ENCODE data around the gene SENP6. TPM values are rescaled to one million over a fixed set of nuclear protein-coding genes. Genes with fewer than 3 reads are reported as not detected.
"Not testable (repeated sequence)": the region's sequence is repeated elsewhere in the genome, so short reads cannot be mapped to it uniquely, and the experiment has no call there.

The SENP6 gene
- total and polyA plus RNA-seq, 7 experiments from 2014 or later: 51.7 to 132 (median 106) TPM

DNA sequence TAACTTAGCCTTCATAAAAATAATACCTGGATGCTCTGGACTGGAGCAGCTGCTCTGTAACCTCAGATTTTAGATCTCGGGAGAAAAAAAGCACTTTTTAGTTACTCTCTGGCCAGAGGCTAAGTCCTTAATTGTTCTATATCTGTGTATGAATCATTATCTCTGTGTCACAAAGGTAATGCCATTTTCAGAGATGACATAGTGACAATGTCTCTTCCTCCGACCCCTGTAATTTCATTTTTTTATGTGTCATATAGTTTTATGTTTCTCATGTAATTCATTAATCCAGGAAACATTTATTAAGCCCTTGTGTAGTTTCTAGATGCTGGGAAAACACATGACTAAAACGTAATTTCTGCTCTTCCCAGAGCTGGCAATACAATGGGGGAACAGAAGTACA, 55.6 kb downstream of the SENP6 start:
- H3K27me3 Mint-ChIP-seq: no peaks in the 10 kb centered on the region
- H3K36me3 Mint-ChIP-seq: peaks cover 7 to 58% (median 39%) of the 10 kb centered on the region in 5 donors
- H3K9me3 ChIP-seq (ENCODE audit: control insufficient read depth in 2 of 3, low read length in 3 of 3): no peaks in the 10 kb centered on the region
- no peak overlapping the region for H3K27ac ChIP-seq (ENCODE audit: low read depth, low read length)
- intact Hi-C loops (cut with micrococcal nuclease): no loop called here
- no peaks in the 10 kb centered on the region for H3K4me1 ChIP-seq (ENCODE audit: control insufficient read depth in 2 of 2, insufficient read depth in 2 of 2, low read length in 2 of 2)
- peaks cover 0 to 42% (median 19%) of the 10 kb centered on the region in 3 experiments for H3K36me3 ChIP-seq (ENCODE audit: control insufficient read depth in 2 of 3, insufficient read depth in 3 of 3, low read length in 3 of 3)
- ChIA-PET CTCF (no interaction called here), POLR2A (no interaction called here)
- H3K27me3 ChIP-seq (ENCODE audit: control insufficient read depth in 2 of 2, insufficient read depth in 2 of 2, low read length in 2 of 2): no peaks in the 10 kb centered on the region
- no peak overlapping the region for H3K4me3 Mint-ChIP-seq
- H3K4me1 Mint-ChIP-seq: peaks cover 0 to 11% (median 5%) of the 10 kb centered on the region in 7 donors
- H3K4me3 ChIP-seq (ENCODE audit: low read length): no peak overlapping the region
- ATAC-seq: no peak
- peak overlapping the region in 4 of 9 donors; percentile 5 to 65 (median 34) for H3K27ac Mint-ChIP-seq
- peaks cover 0 to 1% (median 0%) of the 10 kb centered on the region in 11 donors for H3K9me3 Mint-ChIP-seq
- DNase-seq: no peak

- no peaks in the 10 kb centered on the region for H3K27me3 ChIP-seq (ENCODE audit: control insufficient read depth in 2 of 2, insufficient read depth in 2 of 2, low read length in 2 of 2)
- ATAC-seq (no peak), DNase-seq (no peak)
- Mint-ChIP-seq H3K27me3 (no peaks in the 10 kb centered on the region), H3K27ac (peak overlapping the region in 1 of 9 donors; percentile 14), H3K4me3 (no peak overlapping the region), H3K4me1 (peaks cover 0 to 5% (median 0%) of the 10 kb centered on the region in 7 donors), H3K9me3 (no peaks in the 10 kb centered on the region), H3K36me3 (peaks cover 4 to 54% (median 17%) of the 10 kb centered on the region in 5 donors)
- H3K9me3 ChIP-seq (ENCODE audit: control insufficient read depth in 2 of 3, low read length in 3 of 3): no peaks in the 10 kb centered on the region
- no peak overlapping the region for H3K27ac ChIP-seq (ENCODE audit: low read depth, low read length)
- POLR2A ChIA-PET: no interaction called here
- H3K36me3 ChIP-seq (ENCODE audit: control insufficient read depth in 2 of 3, insufficient read depth in 3 of 3, low read length in 3 of 3): peaks cover 5 to 49% (median 9%) of the 10 kb centered on the region in 3 experiments
- CTCF ChIA-PET: no interaction called here
- H3K4me3 ChIP-seq (ENCODE audit: low read length): no peak overlapping the region
- no peaks in the 10 kb centered on the region for H3K4me1 ChIP-seq (ENCODE audit: control insufficient read depth in 2 of 2, insufficient read depth in 2 of 2, low read length in 2 of 2)
- intact Hi-C loops (cut with micrococcal nuclease): no loop called here
These were observed 64.9 kb downstream of the SENP6 start for GRCh38 chr6:75666592-75666991.

DNA sequence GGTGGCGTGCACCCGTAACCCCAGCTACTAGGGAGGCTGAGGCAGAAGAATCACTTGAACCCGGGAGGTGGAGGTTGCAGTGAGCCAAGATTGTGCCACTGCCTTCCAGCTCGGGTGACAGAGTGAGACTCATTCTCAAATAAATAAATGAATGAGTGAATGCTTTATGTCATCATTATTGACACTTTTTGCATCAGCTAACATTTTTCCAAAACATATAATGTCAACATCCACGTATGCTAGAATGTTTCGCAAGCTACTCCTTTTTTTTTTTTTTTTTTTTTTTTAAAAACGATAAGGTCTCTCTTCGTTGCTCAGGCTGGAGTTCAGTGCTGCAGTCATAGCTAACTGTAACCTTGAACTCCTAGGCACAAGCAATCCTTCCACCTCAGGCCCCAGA, 72.2 kb downstream of the SENP6 start:
- DNase-seq (no peak), ATAC-seq (no peak)
- no peaks in the 10 kb centered on the region for H3K27me3 ChIP-seq (ENCODE audit: control insufficient read depth in 2 of 2, insufficient read depth in 2 of 2, low read length in 2 of 2)
- no peaks in the 10 kb centered on the region for H3K9me3 ChIP-seq (ENCODE audit: control insufficient read depth in 2 of 3, low read length in 3 of 3)
- POLR2A ChIA-PET: no interaction called here
- Mint-ChIP-seq H3K36me3 (peaks cover under 1 to 46% (median 37%) of the 10 kb centered on the region in 5 donors), H3K27ac (no peak overlapping the region), H3K4me1 (peaks cover 0 to 1% (median 0%) of the 10 kb centered on the region in 7 donors), H3K27me3 (no peaks in the 10 kb centered on the region), H3K9me3 (no peaks in the 10 kb centered on the region), H3K4me3 (no peak overlapping the region)
- no peak overlapping the region for H3K27ac ChIP-seq (ENCODE audit: low read depth, low read length)
- CTCF ChIA-PET: no interaction called here
- H3K4me3 ChIP-seq (ENCODE audit: low read length): no peak overlapping the region
- peaks cover 10 to 44% (median 14%) of the 10 kb centered on the region in 3 experiments for H3K36me3 ChIP-seq (ENCODE audit: control insufficient read depth in 2 of 3, insufficient read depth in 3 of 3, low read length in 3 of 3)
- intact Hi-C loops (cut with micrococcal nuclease): no loop called here
- H3K4me1 ChIP-seq (ENCODE audit: control insufficient read depth in 2 of 2, insufficient read depth in 2 of 2, low read length in 2 of 2): no peaks in the 10 kb centered on the region

DNA sequence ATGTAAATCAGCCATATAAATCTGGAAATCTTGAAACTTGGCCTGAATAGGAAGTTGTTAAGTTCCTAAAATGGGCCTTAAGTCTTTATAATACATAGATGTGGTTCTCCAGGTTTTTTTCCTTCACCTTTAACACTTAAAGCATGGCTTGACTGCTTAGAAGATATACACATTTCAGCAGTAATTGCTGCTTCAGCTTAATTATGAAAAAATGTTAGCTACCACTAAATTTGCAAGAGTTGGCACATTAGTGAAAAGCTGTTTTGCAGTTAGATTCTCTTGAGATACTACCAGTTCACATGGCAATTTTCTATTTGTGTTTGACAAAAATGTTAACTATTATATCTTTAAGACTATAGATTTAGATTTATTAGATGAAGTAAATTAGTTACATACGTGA, 74.7 kb downstream of the SENP6 start:
- ChIA-PET CTCF (interaction anchor here (0.7 kb wide), 1 partner anchor 250 kb away, joined by 3 read pairs; no protein-coding TSS in a partner anchor), POLR2A (no interaction called here)
- Histone ChIP-seq H3K4me1 (ENCODE audit: control insufficient read depth in 2 of 2, insufficient read depth in 2 of 2, low read length in 2 of 2) (no peaks in the 10 kb centered on the region), H3K9me3 (ENCODE audit: control insufficient read depth in 2 of 3, low read length in 3 of 3) (no peaks in the 10 kb centered on the region), H3K27ac (ENCODE audit: low read depth, low read length) (no peak overlapping the region), H3K27me3 (ENCODE audit: control insufficient read depth in 2 of 2, insufficient read depth in 2 of 2, low read length in 2 of 2) (no peaks in the 10 kb centered on the region), H3K4me3 (ENCODE audit: low read length) (no peak overlapping the region), H3K36me3 (ENCODE audit: control insufficient read depth in 2 of 3, insufficient read depth in 3 of 3, low read length in 3 of 3) (peaks cover 23 to 56% (median 28%) of the 10 kb centered on the region in 3 experiments)
- Mint-ChIP-seq H3K36me3 (peaks cover 24 to 67% (median 61%) of the 10 kb centered on the region in 5 donors), H3K27me3 (no peaks in the 10 kb centered on the region), H3K4me1 (peaks cover 0 to 1% (median 0%) of the 10 kb centered on the region in 7 donors), H3K4me3 (no peak overlapping the region), H3K9me3 (peaks cover 0 to 15% (median 5%) of the 10 kb centered on the region in 11 donors), H3K27ac (no peak overlapping the region)
- intact Hi-C loops (cut with micrococcal nuclease): no loop called here
- DNase-seq: no peak
- no peak for ATAC-seq

- H3K4me1 ChIP-seq (ENCODE audit: control insufficient read depth in 2 of 2, insufficient read depth in 2 of 2, low read length in 2 of 2); H3K9me3 ChIP-seq (ENCODE audit: control insufficient read depth in 2 of 3, low read length in 3 of 3); DNase-seq; intact Hi-C loops (cut with micrococcal nuclease); CTCF ChIA-PET; H3K4me3 ChIP-seq (ENCODE audit: low read length); POLR2A ChIA-PET; H3K27me3 Mint-ChIP-seq; H3K27ac Mint-ChIP-seq; ATAC-seq; H3K4me3 Mint-ChIP-seq; H3K27me3 ChIP-seq (ENCODE audit: control insufficient read depth in 2 of 2, insufficient read depth in 2 of 2, low read length in 2 of 2); H3K27ac ChIP-seq (ENCODE audit: low read depth, low read length): not testable (repeated sequence)
- H3K9me3 Mint-ChIP-seq: peaks cover 0 to 43% (median 23%) of the 10 kb centered on the region in 11 donors
- peaks cover 21 to 47% (median 35%) of the 10 kb centered on the region in 3 experiments for H3K36me3 ChIP-seq (ENCODE audit: control insufficient read depth in 2 of 3, insufficient read depth in 3 of 3, low read length in 3 of 3)
- H3K36me3 Mint-ChIP-seq: peaks cover 38 to 100% (median 94%) of the 10 kb centered on the region in 5 donors
- peaks cover 12 to 41% (median 23%) of the 10 kb centered on the region in 7 donors for H3K4me1 Mint-ChIP-seq
These were observed 80.9 kb downstream of the SENP6 start for GRCh38 chr6:75682548-75682947.

DNA sequence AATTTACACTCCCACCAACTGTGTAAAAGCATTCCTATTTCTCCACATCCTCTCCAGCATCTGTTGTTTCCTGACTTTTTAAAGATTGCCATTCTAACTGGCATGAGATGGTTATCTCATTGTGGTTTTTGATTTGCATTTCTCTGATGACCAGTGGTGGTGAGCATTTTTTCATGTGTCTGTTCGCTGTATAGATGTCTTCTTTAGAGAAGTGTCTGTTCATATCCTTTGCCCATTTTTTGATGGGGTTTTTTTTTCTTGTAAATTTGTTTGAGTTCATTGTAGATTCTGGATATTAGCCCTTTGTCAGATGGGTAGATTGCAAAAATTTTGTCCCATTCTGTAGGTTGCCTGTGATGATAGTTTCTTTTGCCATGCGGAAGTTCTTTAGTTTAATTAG, 81.3 kb downstream of the SENP6 start:
- peaks cover 38 to 100% (median 94%) of the 10 kb centered on the region in 5 donors for H3K36me3 Mint-ChIP-seq
- intact Hi-C loops (cut with micrococcal nuclease): not testable (repeated sequence)

GRCh38 chr6:75687535-75687934, 85.9 kb downstream of the SENP6 start:
- H3K27ac ChIP-seq (ENCODE audit: low read depth, low read length): not testable (repeated sequence)

More for the DNA sequence above, 81.3 kb downstream of the SENP6 start:
- H3K4me3 ChIP-seq (ENCODE audit: low read length); H3K4me1 ChIP-seq (ENCODE audit: control insufficient read depth in 2 of 2, insufficient read depth in 2 of 2, low read length in 2 of 2); CTCF ChIA-PET; H3K27me3 Mint-ChIP-seq; POLR2A ChIA-PET; H3K27ac ChIP-seq (ENCODE audit: low read depth, low read length); ATAC-seq; H3K27me3 ChIP-seq (ENCODE audit: control insufficient read depth in 2 of 2, insufficient read depth in 2 of 2, low read length in 2 of 2); DNase-seq; H3K9me3 ChIP-seq (ENCODE audit: control insufficient read depth in 2 of 3, low read length in 3 of 3); H3K27ac Mint-ChIP-seq: not testable (repeated sequence)
- H3K9me3 Mint-ChIP-seq: peaks cover 0 to 43% (median 23%) of the 10 kb centered on the region in 11 donors
- peak overlapping the region in 1 of 10 donors; percentile 7 for H3K4me3 Mint-ChIP-seq
- peaks cover 14 to 42% (median 25%) of the 10 kb centered on the region in 7 donors for H3K4me1 Mint-ChIP-seq
- peaks cover 21 to 44% (median 33%) of the 10 kb centered on the region in 3 experiments for H3K36me3 ChIP-seq (ENCODE audit: control insufficient read depth in 2 of 3, insufficient read depth in 3 of 3, low read length in 3 of 3)

More at GRCh38 chr6:75687535-75687934, 85.9 kb downstream of the SENP6 start:
- POLR2A ChIA-PET; H3K4me1 ChIP-seq (ENCODE audit: control insufficient read depth in 2 of 2, insufficient read depth in 2 of 2, low read length in 2 of 2); H3K4me3 ChIP-seq (ENCODE audit: low read length); CTCF ChIA-PET; ATAC-seq; DNase-seq; H3K9me3 ChIP-seq (ENCODE audit: control insufficient read depth in 2 of 3, low read length in 3 of 3); H3K27me3 ChIP-seq (ENCODE audit: control insufficient read depth in 2 of 2, insufficient read depth in 2 of 2, low read length in 2 of 2); H3K36me3 ChIP-seq (ENCODE audit: control insufficient read depth in 2 of 3, insufficient read depth in 3 of 3, low read length in 3 of 3); intact Hi-C loops (cut with micrococcal nuclease); H3K4me3 Mint-ChIP-seq; H3K27me3 Mint-ChIP-seq: not testable (repeated sequence)
- H3K9me3 Mint-ChIP-seq: peaks cover 0 to 16% (median 5%) of the 10 kb centered on the region in 11 donors
- H3K36me3 Mint-ChIP-seq: peaks cover 9 to 70% (median 54%) of the 10 kb centered on the region in 5 donors
- H3K4me1 Mint-ChIP-seq: peaks cover 14 to 42% (median 25%) of the 10 kb centered on the region in 7 donors
- H3K27ac Mint-ChIP-seq: peak overlapping the region in 4 of 9 donors; percentile 20 to 42 (median 40)
